HuH-7 (cell line): Measurements from ENCODE around the gene DLG2.
"Not testable (repeated sequence)": the region's sequence is repeated elsewhere in the genome, so short reads cannot be mapped to it uniquely, and the experiment has no call there.

Source experiments
- DNase-seq: peaks from one replicate; pipeline ENCODE4 v3.0.0; 2011; ENCODE audit warnings: low spot score

DLG2 gene

GRCh38 chr11:84899740-84900139 lies 727.4 kb downstream of the DLG2 start:
- no peak for DNase-seq

- DNase-seq: no peak
Measured at GRCh38 chr11:84899134-84899533, 728.0 kb downstream of the DLG2 start.

- no peak for DNase-seq
Measured at GRCh38 chr11:84894666-84895065, 732.5 kb downstream of the DLG2 start.

- no peak for DNase-seq
Measured at GRCh38 chr11:84890676-84891075, 736.5 kb downstream of the DLG2 start.

- no peak for DNase-seq
Measured at GRCh38 chr11:84889556-84889955, 737.6 kb downstream of the DLG2 start.

- no peak for DNase-seq
Measured at GRCh38 chr11:84887055-84887629, 740.0 kb downstream of the DLG2 start.

GRCh38 chr11:84886344-84886743 lies 740.8 kb downstream of the DLG2 start:
- no peak for DNase-seq

GRCh38 chr11:84884836-84885235 lies 742.3 kb downstream of the DLG2 start:
- no peak for DNase-seq

GRCh38 chr11:84882056-84882455 lies 745.1 kb downstream of the DLG2 start:
- DNase-seq: no peak

GRCh38 chr11:84871116-84871515 lies 756.0 kb downstream of the DLG2 start:
- no peak for DNase-seq

- no peak for DNase-seq
Measured at GRCh38 chr11:84870486-84870885, 756.7 kb downstream of the DLG2 start.

- DNase-seq: no peak
Measured at GRCh38 chr11:84866922-84867321, 760.2 kb downstream of the DLG2 start.

GRCh38 chr11:84865791-84866535 lies 761.2 kb downstream of the DLG2 start:
- DNase-seq: no peak

GRCh38 chr11:84865257-84865656 lies 761.9 kb downstream of the DLG2 start:
- DNase-seq: no peak

GRCh38 chr11:84857746-84858145 lies 769.4 kb downstream of the DLG2 start:
- no peak for DNase-seq

- no peak for DNase-seq
Measured at GRCh38 chr11:84855508-84856245, 771.5 kb downstream of the DLG2 start.

GRCh38 chr11:84854498-84854880 lies 772.7 kb downstream of the DLG2 start:
- no peak for DNase-seq

- no peak for DNase-seq
Measured at GRCh38 chr11:84853841-84854497, 773.2 kb downstream of the DLG2 start.

GRCh38 chr11:84847842-84848241 lies 779.3 kb downstream of the DLG2 start:
- no peak for DNase-seq

GRCh38 chr11:84840201-84840600 lies 786.9 kb downstream of the DLG2 start:
- DNase-seq: not testable (repeated sequence)

- no peak for DNase-seq
Measured at GRCh38 chr11:84837402-84838069, 789.6 kb downstream of the DLG2 start.

- no peak for DNase-seq
Measured at GRCh38 chr11:84836371-84836770, 790.8 kb downstream of the DLG2 start.
